ENCODE data around the gene SPINK6.

GRCh38 chr5:148237785-148238417 is 35.1 kb downstream of the SPINK6 start:
- TF ChIP-seq, protein P1, sequence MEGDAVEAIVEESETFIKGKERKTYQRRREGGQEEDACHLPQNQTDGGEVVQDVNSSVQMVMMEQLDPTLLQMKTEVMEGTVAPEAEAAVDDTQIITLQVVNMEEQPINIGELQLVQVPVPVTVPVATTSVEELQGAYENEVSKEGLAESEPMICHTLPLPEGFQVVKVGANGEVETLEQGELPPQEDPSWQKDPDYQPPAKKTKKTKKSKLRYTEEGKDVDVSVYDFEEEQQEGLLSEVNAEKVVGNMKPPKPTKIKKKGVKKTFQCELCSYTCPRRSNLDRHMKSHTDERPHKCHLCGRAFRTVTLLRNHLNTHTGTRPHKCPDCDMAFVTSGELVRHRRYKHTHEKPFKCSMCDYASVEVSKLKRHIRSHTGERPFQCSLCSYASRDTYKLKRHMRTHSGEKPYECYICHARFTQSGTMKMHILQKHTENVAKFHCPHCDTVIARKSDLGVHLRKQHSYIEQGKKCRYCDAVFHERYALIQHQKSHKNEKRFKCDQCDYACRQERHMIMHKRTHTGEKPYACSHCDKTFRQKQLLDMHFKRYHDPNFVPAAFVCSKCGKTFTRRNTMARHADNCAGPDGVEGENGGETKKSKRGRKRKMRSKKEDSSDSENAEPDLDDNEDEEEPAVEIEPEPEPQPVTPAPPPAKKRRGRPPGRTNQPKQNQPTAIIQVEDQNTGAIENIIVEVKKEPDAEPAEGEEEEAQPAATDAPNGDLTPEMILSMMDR (IDR thresholded peaks at IDR 0.05) = no peak
- TF ChIP-seq POLR2AphosphoS5 (IDR thresholded peaks at IDR 0.05; ENCODE audit: insufficient read depth in 1 of 2, low read depth in 1 of 2) (no peak), POLR2A (IDR thresholded peaks at IDR 0.05) (no peak)

All from vagina (tissue), 2 donors.